Endothelial cell of umbilical vein (primary cell): Measurements from ENCODE around the gene ACADVL. TPM values are rescaled to one million over a fixed set of nuclear protein-coding genes. Genes with fewer than 3 reads are reported as not detected.

ENCODE experiments used
- BruUV-seq: library from RNA; stranded (reverse); fragments of 400-500 nt; replicated peaks from 2 replicates; lab custom pipeline; 2021; lab: Mats Ljungman, UMichigan
- CTCF ChIA-PET: fragments of 300-600, 350-600 bp; sonication (Branson Sonifier 250); formaldehyde crosslinking; loops from one replicate; lab custom pipeline; 2021; ENCODE audit warnings: antibody characterized with exemption, inconsistent platforms; lab: Charles Lee
- POLR2A ChIA-PET: fragments of 300-600, 350-600 bp; sonication (Branson Sonifier 250); formaldehyde crosslinking; loops from one replicate; lab custom pipeline; 2021; ENCODE audit warnings: antibody characterized with exemption, inconsistent platforms; lab: Charles Lee
- DNase-seq: peaks from one replicate; pipeline ENCODE4 v3.0.0-alpha.2; 2011; ENCODE audit warnings: low read depth, low spot score
- FAIRE-seq: peaks from 2 replicates; lab custom pipeline; 2011; peaks lifted over from hg19 to GRCh38; lab: Jason Lieb, UNC
- H2AFZ ChIP-seq: 2 replicates; pipeline ENCODE4 v1.6.0; 2012; ENCODE audit warnings: low read depth, low read length, control low read depth, inconsistent platforms
- H3K27ac ChIP-seq: 2 replicates; pipeline ENCODE4 v1.5.1; 2011; ENCODE audit warnings: low read depth, mild to moderate bottlenecking, control low read depth, low read length, moderate library complexity; ENCODE audit not compliant: insufficient read depth
- H3K27me3 ChIP-seq, 2 experiments: 2 replicates each; pipeline versions ENCODE4 v1.6.0 to v1.6.1; 2011; ENCODE audit warnings: low read length in 2 of 2, mixed read lengths in 1 of 2; ENCODE audit not compliant: control insufficient read depth in 2 of 2, insufficient read depth in 2 of 2
- H3K36me3 ChIP-seq, 2 experiments: 2 replicates in 1 of 2; 3 replicates in 1 of 2; pipeline ENCODE4 v1.5.1; 2011; ENCODE audit warnings: low read length in 2 of 2, mild to moderate bottlenecking in 1 of 2, moderate library complexity in 1 of 2; ENCODE audit not compliant: control insufficient read depth in 2 of 2, insufficient read depth in 2 of 2; ENCODE audit errors: extremely low read depth in 1 of 2
- H3K4me1 ChIP-seq: 3 replicates; pipeline ENCODE4 v1.5.1; 2011; ENCODE audit warnings: mild to moderate bottlenecking, low read length; ENCODE audit not compliant: control insufficient read depth, insufficient read depth; ENCODE audit errors: extremely low read depth
- H3K4me2 ChIP-seq: 2 replicates; pipeline ENCODE4 v1.6.1; 2011; ENCODE audit warnings: low read length, control low read depth, mixed read lengths; ENCODE audit not compliant: insufficient read depth
- H3K4me3 ChIP-seq, 3 experiments: fragments of 200-600 bp in 1 of 3; sonication (generic), shearing (Covaris generic) in 1 of 3; replicated peaks in 1 of 3; 2 replicates each; pipeline ENCODE4 v1.5.1; 2011 to 2016; ENCODE audit warnings: control low read depth in 3 of 3, low read length in 3 of 3, mild to moderate bottlenecking in 2 of 3, inconsistent platforms in 1 of 3, low read depth in 1 of 3, moderate library complexity in 1 of 3; ENCODE audit not compliant: insufficient read depth in 1 of 3
- H3K79me2 ChIP-seq: 2 replicates; pipeline ENCODE4 v1.6.0; 2012; ENCODE audit warnings: low read length, inconsistent platforms; ENCODE audit not compliant: control insufficient read depth, insufficient read depth
- H3K9ac ChIP-seq: replicated peaks from 2 replicates; pipeline ENCODE3; 2011; ENCODE audit warnings: low read length, control low read depth; ENCODE audit not compliant: insufficient read depth; ENCODE audit errors: extremely low read depth
- H3K9me1 ChIP-seq: replicated peaks from 3 replicates; pipeline ENCODE4 v1.6.0; 2011; ENCODE audit warnings: mild to moderate bottlenecking, low read length; ENCODE audit not compliant: control insufficient read depth, insufficient read depth; ENCODE audit errors: extremely low read depth
- H3K9me3 ChIP-seq: replicated peaks from 2 replicates; pipeline ENCODE4 v1.5.1; 2012; ENCODE audit warnings: low read length, inconsistent platforms; ENCODE audit not compliant: control insufficient read depth, insufficient read depth
- H4K20me1 ChIP-seq: replicated peaks from 2 replicates; pipeline ENCODE3; 2011; ENCODE audit warnings: mild to moderate bottlenecking, low read length; ENCODE audit not compliant: control insufficient read depth, insufficient read depth; ENCODE audit errors: extremely low read depth
- EZH2 ChIP-seq: IDR thresholded peaks from 2 replicates; pipeline ENCODE4 v1.6.1; 2012; ENCODE audit warnings: borderline replicate concordance, low read depth, mild to moderate bottlenecking, moderate library complexity, low read length, inconsistent platforms; ENCODE audit not compliant: severe bottlenecking
- FOS ChIP-seq: IDR thresholded peaks from 2 replicates; pipeline ENCODE4 v1.6.1; 2011; ENCODE audit warnings: mild to moderate bottlenecking, low read length, moderate library complexity, borderline replicate concordance; ENCODE audit not compliant: insufficient read depth
- GATA2 ChIP-seq: IDR thresholded peaks from 2 replicates; pipeline ENCODE4 v1.7.0; 2011; ENCODE audit warnings: low read depth, mild to moderate bottlenecking, moderate library complexity, mixed read lengths, low read length; ENCODE audit not compliant: insufficient read length, insufficient read depth
- JUN ChIP-seq: IDR thresholded peaks from 2 replicates; pipeline ENCODE4 v1.6.1; 2011; ENCODE audit warnings: borderline replicate concordance, low read depth; ENCODE audit not compliant: insufficient read length, insufficient read depth
- MYC ChIP-seq: IDR thresholded peaks from one replicate; pipeline ENCODE4 v1.6.1; 2011; ENCODE audit warnings: mild to moderate bottlenecking, low read depth, low read length
- POLR2A ChIP-seq: IDR thresholded peaks from 2 replicates; pipeline ENCODE4 v1.6.1; 2012; ENCODE audit warnings: low read depth, mild to moderate bottlenecking, control low read depth, low read length
- POLR2AphosphoS5 ChIP-seq: IDR thresholded peaks from 2 replicates; pipeline ENCODE4 v1.6.1; 2012; ENCODE audit warnings: low read depth, mild to moderate bottlenecking, control low read depth, low read length, moderate library complexity; ENCODE audit not compliant: insufficient read depth
- dilution Hi-C: fragments of 300-500 bp; cut with MboI; formaldehyde crosslinking; loops from one replicate; pipeline ENCODE4 v1.15.0; 2019; ENCODE audit warnings: low sequenced_read_pairs; ENCODE audit not compliant: extremely low pct_ligation_motif_present
- intact Hi-C: fragments of 100-400 bp; cut with micrococcal nuclease; formaldehyde crosslinking; loops from one replicate; pipeline ENCODE4 v1.10.0; 2022
- polyA plus RNA-seq, 4 experiments: library from polyadenylated mRNA; depleted of rRNA in 3 of 4; stranded (reverse) in 3 of 4; unstranded in 1 of 4; fragments of >200 nt; gene quantifications; 2 replicates each; pipeline versions ENCODE4 v1.2.1 to v1.2.3, GENCODE V29; 2011 to 2012; ENCODE audit warnings: missing spikeins in 1 of 4
- total RNA-seq: library from RNA; stranded (reverse); gene quantifications from 2 replicates; pipeline ENCODE4 v1.2.3, GENCODE V29; 2021
- TF ChIP-seq, protein P1 (sequence below): IDR thresholded peaks from 2 replicates; pipeline ENCODE4 v1.6.1; 2011; ENCODE audit not compliant: insufficient read depth, insufficient read length
- TF ChIP-seq, protein P2 (sequence below), 2 donors: IDR thresholded peaks; 1 replicate in 1 of 2; 2 replicates in 1 of 2; pipeline ENCODE4 v1.5.1; 2011; ENCODE audit warnings: low read length in 2 of 2, mild to moderate bottlenecking in 2 of 2, moderate library complexity in 2 of 2, control low read depth in 1 of 2, inconsistent platforms in 1 of 2, low read depth in 1 of 2; ENCODE audit not compliant: insufficient read depth in 1 of 2; ENCODE audit errors: extremely low read depth in 1 of 2

The ACADVL gene
- total and polyA plus RNA-seq, 2 donors (not counting 3 experiments of a cell fraction or from before 2014, with no cell fraction given): 308 to 376 TPM

DNA sequence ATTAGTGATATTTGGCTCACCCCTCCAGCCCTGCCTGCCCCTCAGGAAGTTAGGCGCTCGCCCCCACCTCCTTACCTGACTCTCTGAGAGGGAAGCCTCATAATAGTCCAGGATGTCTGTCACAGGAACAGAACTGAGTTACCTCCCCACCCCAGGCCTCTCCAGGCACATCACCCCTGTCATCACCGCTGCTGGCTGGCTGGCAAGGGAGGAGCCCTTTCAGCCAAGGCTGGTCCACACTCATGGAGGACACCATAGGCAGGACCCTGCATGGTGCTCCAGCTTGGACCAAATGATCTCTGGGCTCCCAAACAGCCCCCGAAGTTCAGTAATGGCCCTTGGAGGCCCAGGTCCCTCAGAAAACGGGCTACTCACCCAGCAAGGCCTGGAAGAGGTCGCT lies 1.6 kb upstream of the ACADVL start:
- H3K4me2 ChIP-seq: no peak overlapping the region
- no peaks in the 10 kb centered on the region for H3K27me3 ChIP-seq
- H3K9ac ChIP-seq: no peak overlapping the region
- ChIA-PET POLR2A (interaction anchor here (1.4 kb wide), 1 partner anchor 21 kb away, joined by 4 read pairs; the partner anchor contains the start of gene PHF23), CTCF (interaction anchor here (4.5 kb wide), 1 partner anchor 79 kb away, joined by 94 read pairs; no protein-coding TSS in a partner anchor)
- peaks cover 8 to 14% of the 10 kb centered on the region in 2 experiments for H3K36me3 ChIP-seq
- H2AFZ ChIP-seq: no peak overlapping the region
- no TSS peak for BruUV-seq
- no peak for TF ChIP-seq POLR2A
- no peak for TF ChIP-seq EZH2
- TF ChIP-seq GATA2: no peak
- no peak for TF ChIP-seq POLR2AphosphoS5
- TF ChIP-seq, protein P1, sequence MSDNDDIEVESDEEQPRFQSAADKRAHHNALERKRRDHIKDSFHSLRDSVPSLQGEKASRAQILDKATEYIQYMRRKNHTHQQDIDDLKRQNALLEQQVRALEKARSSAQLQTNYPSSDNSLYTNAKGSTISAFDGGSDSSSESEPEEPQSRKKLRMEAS: no peak
- no peak for TF ChIP-seq JUN
- TF ChIP-seq MYC: no peak
- TF ChIP-seq FOS: no peak
- TF ChIP-seq, protein P2, sequence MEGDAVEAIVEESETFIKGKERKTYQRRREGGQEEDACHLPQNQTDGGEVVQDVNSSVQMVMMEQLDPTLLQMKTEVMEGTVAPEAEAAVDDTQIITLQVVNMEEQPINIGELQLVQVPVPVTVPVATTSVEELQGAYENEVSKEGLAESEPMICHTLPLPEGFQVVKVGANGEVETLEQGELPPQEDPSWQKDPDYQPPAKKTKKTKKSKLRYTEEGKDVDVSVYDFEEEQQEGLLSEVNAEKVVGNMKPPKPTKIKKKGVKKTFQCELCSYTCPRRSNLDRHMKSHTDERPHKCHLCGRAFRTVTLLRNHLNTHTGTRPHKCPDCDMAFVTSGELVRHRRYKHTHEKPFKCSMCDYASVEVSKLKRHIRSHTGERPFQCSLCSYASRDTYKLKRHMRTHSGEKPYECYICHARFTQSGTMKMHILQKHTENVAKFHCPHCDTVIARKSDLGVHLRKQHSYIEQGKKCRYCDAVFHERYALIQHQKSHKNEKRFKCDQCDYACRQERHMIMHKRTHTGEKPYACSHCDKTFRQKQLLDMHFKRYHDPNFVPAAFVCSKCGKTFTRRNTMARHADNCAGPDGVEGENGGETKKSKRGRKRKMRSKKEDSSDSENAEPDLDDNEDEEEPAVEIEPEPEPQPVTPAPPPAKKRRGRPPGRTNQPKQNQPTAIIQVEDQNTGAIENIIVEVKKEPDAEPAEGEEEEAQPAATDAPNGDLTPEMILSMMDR (IDR thresholded peaks at IDR 0.05; ENCODE audit: extremely low read depth in 1 of 2, insufficient read depth in 1 of 2, low read depth in 1 of 2, low read length in 2 of 2): no peak
- H3K79me2 ChIP-seq: peaks cover 15% of the 10 kb centered on the region
- H3K9me3 ChIP-seq: no peaks in the 10 kb centered on the region
- intact Hi-C loops (no loop called here), dilution Hi-C loops (no loop called here)
- H3K4me1 ChIP-seq: peaks cover 40% of the 10 kb centered on the region
- no peaks in the 10 kb centered on the region for H3K9me1 ChIP-seq
- H3K4me3 ChIP-seq: no peak overlapping the region
- no peaks in the 10 kb centered on the region for H4K20me1 ChIP-seq
- DNase-seq (no peak), FAIRE-seq (no peak)
- H3K27ac ChIP-seq: no peak overlapping the region
